Esophagus muscularis mucosa (tissue), 4 donors: ENCODE results near the gene TMEM9. TPM values are rescaled to one million over a fixed set of nuclear protein-coding genes. Genes with fewer than 3 reads are reported as not detected.

Source experiments
- DNase-seq: peaks from one replicate; pipeline ENCODE4 v3.0.0-alpha.2; 2017; ENCODE audit errors: extremely low spot score
- H3K27ac ChIP-seq, 4 donors: fragments of 200-600 bp; sonication (generic); replicated peaks in 1 of 4; 1 replicate in 3 of 4; 2 replicates in 1 of 4; pipeline ENCODE4 v1.5.1; 2016 to 2019; ENCODE audit warnings: mild to moderate bottlenecking in 1 of 4
- H3K27me3 ChIP-seq, 4 donors: fragments of 200-600 bp; sonication (generic); one replicate each; pipeline versions ENCODE4 v1.5.1 to v1.6.0; 2016 to 2019
- H3K36me3 ChIP-seq, 4 donors: fragments of 200-600 bp; sonication (generic); one replicate each; pipeline ENCODE4 v1.5.1; 2016 to 2019
- H3K4me1 ChIP-seq, 4 donors: fragments of 200-600 bp; sonication (generic); one replicate each; pipeline ENCODE4 v1.5.1; 2016 to 2019
- H3K4me3 ChIP-seq, 4 donors: fragments of 200-600 bp; sonication (generic); 1 replicate in 2 of 4; 2 replicates in 2 of 4; pipeline ENCODE4 v1.5.1; 2016 to 2019; ENCODE audit warnings: mild to moderate bottlenecking in 4 of 4, moderate library complexity in 1 of 4
- H3K9me3 ChIP-seq, 4 donors: fragments of 200-600 bp; sonication (generic); 1 replicate in 3 of 4; 2 replicates in 1 of 4; pipeline ENCODE4 v1.5.1; 2016 to 2019
- EP300 ChIP-seq: sonication (generic); formaldehyde crosslinking; IDR thresholded peaks from one replicate; pipeline ENCODE4 v1.6.1; 2017; ENCODE audit warnings: antibody characterized with exemption
- POLR2A ChIP-seq: fragments of 450-650 bp; IDR thresholded peaks from one replicate; pipeline ENCODE4 v1.6.1; 2017; ENCODE audit warnings: antibody characterized with exemption, moderate library complexity, mild to moderate bottlenecking, low read depth
- POLR2AphosphoS5 ChIP-seq, 2 donors: sonication (generic); formaldehyde crosslinking; IDR thresholded peaks; one replicate each; pipeline ENCODE4 v1.6.1; 2017; ENCODE audit warnings: antibody characterized with exemption in 2 of 2
- WGBS: methylation state at CpG from one replicate; pipeline ENCODE4 v1.1.5; 2018; 5-methylcytosine and 5-hydroxymethylcytosine counted together
- intact Hi-C: fragments of 100-400 bp; cut with DNase I; formaldehyde crosslinking; loops from one replicate; pipeline ENCODE4 v1.15.1; 2023
- total RNA-seq, 4 donors: library from RNA; depleted of rRNA; stranded (reverse); fragments of >200 nt; gene quantifications; one replicate each; pipeline versions ENCODE4 v1.1.0 to v1.2.1, GENCODE V29; 2016
- TF ChIP-seq, protein P1 (sequence below), 3 experiments: fragments of 200-600 bp in 2 of 3; fragments of 450-650 bp in 1 of 3; sonication (generic) in 2 of 3; IDR thresholded peaks; one replicate each; pipeline ENCODE4 v1.5.1; 2017 to 2019; ENCODE audit warnings: antibody characterized with exemption in 3 of 3, mild to moderate bottlenecking in 2 of 3, moderate library complexity in 1 of 3

Gene TMEM9
- total RNA-seq, 4 donors from 2014 or later = 40.1 to 56.1 (median 49.5) TPM

DNA sequence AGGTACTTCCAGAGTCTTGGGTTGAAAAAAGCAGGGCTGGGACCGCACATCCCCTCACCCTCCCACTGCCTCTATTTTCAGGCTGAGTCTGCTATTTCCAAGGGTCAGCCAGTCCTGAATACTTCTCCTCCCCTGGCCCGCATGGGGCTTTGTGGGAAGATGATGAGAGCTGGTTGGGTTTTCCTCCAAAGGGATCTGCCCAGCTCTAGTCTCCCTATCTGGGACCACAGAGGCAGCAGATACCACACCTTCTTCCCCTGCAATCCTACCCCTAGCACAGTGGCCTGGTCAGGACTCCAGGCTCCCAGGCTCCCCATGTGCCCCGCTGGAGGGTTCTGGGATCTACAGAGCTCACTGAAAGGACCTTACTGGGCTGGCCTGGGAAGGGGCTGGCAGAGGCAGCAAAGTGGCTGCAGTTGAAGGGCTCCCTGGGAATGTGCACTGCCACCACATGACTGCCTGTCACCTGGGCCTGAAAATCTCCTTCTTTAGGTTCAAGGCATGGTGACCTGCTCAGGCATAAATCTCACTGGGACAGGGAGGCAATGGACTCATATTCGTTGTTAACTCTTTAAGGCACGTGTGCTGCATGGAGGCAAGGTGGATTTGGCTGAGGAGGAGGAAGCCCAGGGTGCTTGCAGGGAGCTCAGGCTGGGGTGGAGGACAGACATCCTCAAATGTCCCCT lies 55.1 kb downstream of the TMEM9 start:
- WGBS = 76% methylated on average over 4 of the region's 5 CpGs
- no peaks in the 10 kb centered on the region for H3K9me3 ChIP-seq
- H3K4me3 ChIP-seq = no peak overlapping the region
- no peaks in the 10 kb centered on the region for H3K36me3 ChIP-seq
- no peak for DNase-seq
- TF ChIP-seq POLR2A (no peak), POLR2AphosphoS5 (IDR thresholded peaks at IDR 0.05) (no peak), EP300 (no peak)
- intact Hi-C loops = no loop called here
- no peak overlapping the region for H3K27ac ChIP-seq
- no peaks in the 10 kb centered on the region for H3K4me1 ChIP-seq
- H3K27me3 ChIP-seq = no peaks in the 10 kb centered on the region

DNA sequence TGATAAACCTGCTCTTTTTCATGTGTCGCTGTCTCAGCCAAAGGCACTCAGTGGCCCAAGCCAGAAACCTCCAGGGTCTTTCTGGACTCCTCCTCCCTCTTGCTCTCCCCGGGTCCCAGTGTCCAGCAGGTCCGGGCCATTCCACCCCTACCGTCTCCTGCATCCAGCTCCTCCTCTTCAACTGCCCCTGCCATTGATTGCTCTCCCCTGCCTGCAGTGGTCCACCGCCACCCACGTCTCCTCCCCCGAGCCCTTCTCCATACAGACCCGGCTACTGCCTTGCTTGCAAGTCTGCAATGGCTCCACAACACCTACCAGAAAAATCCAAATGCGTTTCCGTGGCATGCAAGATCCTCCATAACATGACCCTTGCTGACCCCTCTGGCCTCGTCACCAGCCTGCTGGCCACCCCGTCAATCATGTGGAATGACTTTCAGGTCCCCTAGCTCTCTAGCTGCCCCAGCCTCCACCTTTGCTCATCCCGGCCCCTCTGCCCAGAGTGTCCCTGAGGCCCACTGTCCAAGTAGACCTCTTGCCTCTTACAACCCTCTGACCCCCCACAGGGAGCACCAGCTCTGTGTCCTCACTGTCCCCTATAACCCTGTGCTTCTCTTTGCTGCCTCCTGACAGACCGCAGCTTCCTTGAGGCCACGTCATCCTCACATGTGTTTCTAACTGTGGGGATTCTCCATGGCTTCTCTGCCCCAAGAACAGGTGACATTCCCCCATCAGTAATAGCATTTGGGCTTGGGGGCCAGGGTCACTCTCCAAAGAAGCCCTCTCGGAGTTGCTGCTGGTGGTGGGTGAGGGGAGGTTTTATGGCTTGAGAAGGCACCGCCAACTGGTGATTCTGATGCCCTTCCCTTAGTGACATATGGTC lies 57.1 kb downstream of the TMEM9 start:
- no peak for DNase-seq
- H3K27me3 ChIP-seq = no peaks in the 10 kb centered on the region
- no peak overlapping the region for H3K4me3 ChIP-seq
- H3K9me3 ChIP-seq = no peaks in the 10 kb centered on the region
- WGBS = 83% methylated on average over 17 of the region's 17 CpGs
- H3K36me3 ChIP-seq = no peaks in the 10 kb centered on the region
- H3K27ac ChIP-seq = no peak overlapping the region
- intact Hi-C loops = no loop called here
- H3K4me1 ChIP-seq = no peaks in the 10 kb centered on the region
- no peak for TF ChIP-seq POLR2AphosphoS5 (IDR thresholded peaks at IDR 0.05)
- TF ChIP-seq POLR2A = no peak
- TF ChIP-seq EP300 = no peak
- TF ChIP-seq, protein P1, sequence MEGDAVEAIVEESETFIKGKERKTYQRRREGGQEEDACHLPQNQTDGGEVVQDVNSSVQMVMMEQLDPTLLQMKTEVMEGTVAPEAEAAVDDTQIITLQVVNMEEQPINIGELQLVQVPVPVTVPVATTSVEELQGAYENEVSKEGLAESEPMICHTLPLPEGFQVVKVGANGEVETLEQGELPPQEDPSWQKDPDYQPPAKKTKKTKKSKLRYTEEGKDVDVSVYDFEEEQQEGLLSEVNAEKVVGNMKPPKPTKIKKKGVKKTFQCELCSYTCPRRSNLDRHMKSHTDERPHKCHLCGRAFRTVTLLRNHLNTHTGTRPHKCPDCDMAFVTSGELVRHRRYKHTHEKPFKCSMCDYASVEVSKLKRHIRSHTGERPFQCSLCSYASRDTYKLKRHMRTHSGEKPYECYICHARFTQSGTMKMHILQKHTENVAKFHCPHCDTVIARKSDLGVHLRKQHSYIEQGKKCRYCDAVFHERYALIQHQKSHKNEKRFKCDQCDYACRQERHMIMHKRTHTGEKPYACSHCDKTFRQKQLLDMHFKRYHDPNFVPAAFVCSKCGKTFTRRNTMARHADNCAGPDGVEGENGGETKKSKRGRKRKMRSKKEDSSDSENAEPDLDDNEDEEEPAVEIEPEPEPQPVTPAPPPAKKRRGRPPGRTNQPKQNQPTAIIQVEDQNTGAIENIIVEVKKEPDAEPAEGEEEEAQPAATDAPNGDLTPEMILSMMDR (IDR thresholded peaks at IDR 0.05) = no peak

DNA sequence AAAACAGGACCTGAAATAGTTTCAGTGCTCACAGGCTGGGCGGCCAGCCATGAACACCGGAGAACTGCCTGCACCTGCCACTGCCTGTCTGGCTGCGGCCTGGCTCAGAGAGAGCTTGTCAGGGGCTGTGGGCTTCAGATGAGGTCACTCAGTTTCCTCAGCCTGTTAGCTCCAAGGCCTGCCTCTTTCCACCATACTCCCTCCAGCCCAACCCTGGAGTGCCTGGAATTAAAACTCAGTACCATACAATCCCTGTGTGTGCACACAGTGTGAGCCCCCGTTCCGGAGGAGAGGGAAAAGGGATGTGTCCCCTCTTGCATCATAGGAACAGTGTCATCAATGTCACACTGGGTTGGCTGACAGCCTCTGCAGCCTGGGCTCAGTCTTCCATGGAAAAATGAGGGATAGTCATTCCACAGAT lies 58.2 kb downstream of the TMEM9 start:
- WGBS = 81% methylated on average over 4 of the region's 5 CpGs
- DNase-seq = no peak

DNA sequence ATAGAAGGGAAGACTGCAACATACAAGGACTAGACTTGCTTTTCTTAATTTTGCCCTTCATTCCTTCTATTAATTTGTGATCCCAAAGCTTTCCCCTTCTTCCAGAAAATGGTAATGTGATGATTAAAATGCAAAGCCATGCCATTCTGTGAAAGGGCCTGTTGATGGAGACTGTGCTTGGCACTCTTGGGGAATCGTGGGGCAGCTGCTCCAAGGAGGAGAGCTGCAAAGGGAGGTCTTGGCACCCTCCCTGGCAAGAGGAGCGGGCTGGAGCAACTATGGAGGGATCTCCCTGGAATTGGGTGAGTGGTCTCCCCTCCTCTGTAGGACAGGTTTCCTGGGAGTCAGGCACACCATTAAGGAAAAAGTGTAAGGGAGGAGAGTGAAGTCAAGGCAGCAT lies 58.7 kb downstream of the TMEM9 start:
- Histone ChIP-seq H3K36me3 (no peaks in the 10 kb centered on the region), H3K4me1 (no peaks in the 10 kb centered on the region), H3K9me3 (no peaks in the 10 kb centered on the region), H3K4me3 (no peak overlapping the region), H3K27me3 (no peaks in the 10 kb centered on the region), H3K27ac (no peak overlapping the region)
- intact Hi-C loops = no loop called here
- no peak for TF ChIP-seq POLR2AphosphoS5 (IDR thresholded peaks at IDR 0.05)
- no peak for TF ChIP-seq EP300
- 92% methylated on average over 2 of the region's 2 CpGs for WGBS
- no peak for DNase-seq

More for the DNA sequence above, 58.2 kb downstream of the TMEM9 start:
- no peak for TF ChIP-seq EP300
- TF ChIP-seq, protein P1 (IDR thresholded peaks at IDR 0.05) = no peak
- TF ChIP-seq POLR2AphosphoS5 (IDR thresholded peaks at IDR 0.05) = no peak
- TF ChIP-seq POLR2A = no peak
- Histone ChIP-seq H3K4me1 (no peaks in the 10 kb centered on the region), H3K27me3 (no peaks in the 10 kb centered on the region), H3K4me3 (no peak overlapping the region), H3K9me3 (no peaks in the 10 kb centered on the region), H3K36me3 (no peaks in the 10 kb centered on the region), H3K27ac (no peak overlapping the region)
- intact Hi-C loops = no loop called here

DNA sequence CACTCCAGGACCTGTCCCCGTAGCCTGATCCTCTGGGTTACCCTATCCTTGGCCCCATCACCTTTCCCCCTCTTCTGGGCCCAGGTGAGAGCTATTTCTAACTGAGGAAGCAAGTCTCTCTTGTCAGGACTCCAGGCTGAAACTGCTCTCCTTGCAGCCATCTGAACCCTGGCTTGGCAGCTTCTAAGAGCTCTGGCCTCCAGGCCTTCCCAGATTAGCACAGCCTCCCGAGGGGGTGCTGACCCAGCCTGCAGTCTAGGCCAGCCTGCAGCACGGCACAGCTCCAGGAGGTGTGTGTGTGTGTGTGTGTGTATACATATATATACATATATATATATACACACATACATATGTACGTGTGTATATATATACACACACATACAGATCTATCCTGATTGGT lies 59.4 kb downstream of the TMEM9 start:
- no peak overlapping the region for H3K4me3 ChIP-seq
- H3K4me1 ChIP-seq = no peaks in the 10 kb centered on the region
- no peak overlapping the region for H3K27ac ChIP-seq
- 76% methylated on average over 4 of the region's 4 CpGs for WGBS
- TF ChIP-seq EP300 = no peak
- TF ChIP-seq, protein P1 (IDR thresholded peaks at IDR 0.05) = no peak
- no peak for TF ChIP-seq POLR2AphosphoS5 (IDR thresholded peaks at IDR 0.05)
- no peak for TF ChIP-seq POLR2A
- no peaks in the 10 kb centered on the region for H3K27me3 ChIP-seq
- no peak for DNase-seq
- no peaks in the 10 kb centered on the region for H3K9me3 ChIP-seq
- intact Hi-C loops = no loop called here
- no peaks in the 10 kb centered on the region for H3K36me3 ChIP-seq
